GM18508 (cell line): ENCODE data around the gene MNAT1.
A peak's percentile ranks its signal among the peaks of the same experiment; 100 is the strongest.
"Not testable (repeated sequence)": the region's sequence is repeated elsewhere in the genome, so short reads cannot be mapped to it uniquely, and the experiment has no call there.

Source experiments
- ATAC-seq: cut with Tn5 transposase; IDR thresholded peaks from one replicate; pipeline ENCODE4 v1.9.1; 2021; ENCODE audit warnings: moderate number of reproducible peaks; ENCODE audit not compliant: insufficient read depth, unreplicated experiment

MNAT1 gene

DNA sequence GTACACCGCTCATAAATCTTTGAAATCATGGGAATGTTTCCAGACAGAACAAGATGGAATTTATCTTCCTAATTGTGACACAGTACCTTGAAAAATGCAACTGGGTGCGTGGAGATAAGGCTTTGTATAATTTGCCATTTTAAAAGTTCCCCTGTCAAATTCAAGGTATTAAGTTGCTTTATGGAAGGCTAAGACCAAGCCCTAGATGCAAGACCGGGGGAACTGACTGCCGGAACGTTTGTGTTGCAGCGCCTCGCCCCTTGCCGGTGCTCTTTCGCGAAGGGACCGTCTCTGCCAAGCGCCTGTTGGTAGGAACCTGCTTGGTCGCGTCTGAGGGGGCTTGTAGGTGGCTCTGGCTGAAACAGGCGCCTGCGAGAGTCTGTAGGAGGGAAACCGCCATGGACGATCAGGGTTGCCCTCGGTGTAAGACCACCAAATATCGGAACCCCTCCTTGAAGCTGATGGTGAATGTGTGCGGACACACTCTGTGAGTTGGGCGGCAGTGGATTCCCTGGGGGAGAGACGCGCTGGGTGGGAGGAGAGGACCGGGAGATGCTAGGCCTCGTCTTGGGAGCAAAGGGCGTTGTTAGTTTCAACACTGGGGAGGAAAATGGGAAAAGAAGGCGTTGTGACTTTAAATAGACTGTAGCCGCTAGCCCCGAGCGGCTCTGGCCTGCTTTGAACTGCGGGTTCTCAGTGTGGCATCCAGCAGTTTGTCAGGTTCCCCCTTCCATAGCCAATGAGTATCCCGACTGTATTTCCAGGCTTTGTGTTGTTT, at the start of gene MNAT1:
Gene MNAT1, plus strand, starts transcription at position 297 of the 778 bp plus-strand sequence. Its CDS starts 102 bp downstream, at position 399.
- peak; percentile 86 for ATAC-seq

DNA sequence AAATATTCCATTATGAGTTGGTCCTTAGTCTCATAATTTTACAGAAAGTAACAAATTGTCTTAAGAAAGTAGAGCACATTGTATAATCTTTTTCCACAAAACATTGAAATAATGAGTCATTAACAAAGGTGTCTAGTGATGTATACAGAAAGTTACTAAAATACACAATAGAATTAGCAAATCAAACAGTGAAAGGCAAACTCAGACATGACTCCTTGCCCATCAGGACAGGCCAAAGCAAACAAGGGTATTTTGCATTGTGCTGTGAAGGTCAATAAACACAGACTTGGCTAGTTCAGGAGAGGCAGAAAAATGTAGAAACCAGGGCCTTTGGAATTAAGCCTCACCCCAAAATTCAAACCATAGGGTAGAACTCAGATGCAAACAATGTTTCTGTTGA, 47.7 kb upstream of the MNAT1 start:
- no peak for ATAC-seq

DNA sequence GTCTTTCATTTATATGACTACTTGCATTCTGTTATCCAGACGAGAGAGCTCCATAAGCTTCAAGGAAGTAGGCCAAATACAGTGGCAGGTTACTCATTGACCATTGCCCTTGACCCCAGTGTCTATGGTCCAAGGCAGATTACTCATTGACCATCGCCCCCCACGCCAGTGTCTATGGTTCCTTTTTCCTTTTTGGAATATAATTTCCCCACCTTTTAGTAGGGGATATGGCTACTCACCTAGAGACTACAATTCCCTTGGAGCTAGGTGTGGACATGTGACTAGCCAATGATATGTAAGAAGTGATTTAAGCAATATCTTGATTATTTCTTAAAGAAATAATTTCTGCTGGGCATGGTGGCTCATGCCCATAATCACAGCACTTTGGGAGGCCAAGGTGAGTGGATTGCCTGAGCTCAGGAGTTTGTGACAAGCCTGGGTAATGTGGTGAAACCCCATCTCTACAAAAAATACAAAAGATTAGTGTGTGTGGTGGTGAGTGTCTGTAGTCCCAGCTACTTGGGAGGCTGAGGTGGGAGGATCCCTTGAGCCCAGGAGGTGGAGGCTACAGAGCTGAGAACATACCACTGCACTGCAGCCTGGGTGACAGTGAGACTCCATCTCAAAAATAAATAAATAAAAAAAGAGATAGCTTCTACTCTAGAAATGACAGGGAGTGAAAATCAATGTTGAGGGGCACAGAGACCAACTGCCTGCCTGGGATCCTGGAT, 43.0 kb upstream of the MNAT1 start:
- no peak for ATAC-seq

DNA sequence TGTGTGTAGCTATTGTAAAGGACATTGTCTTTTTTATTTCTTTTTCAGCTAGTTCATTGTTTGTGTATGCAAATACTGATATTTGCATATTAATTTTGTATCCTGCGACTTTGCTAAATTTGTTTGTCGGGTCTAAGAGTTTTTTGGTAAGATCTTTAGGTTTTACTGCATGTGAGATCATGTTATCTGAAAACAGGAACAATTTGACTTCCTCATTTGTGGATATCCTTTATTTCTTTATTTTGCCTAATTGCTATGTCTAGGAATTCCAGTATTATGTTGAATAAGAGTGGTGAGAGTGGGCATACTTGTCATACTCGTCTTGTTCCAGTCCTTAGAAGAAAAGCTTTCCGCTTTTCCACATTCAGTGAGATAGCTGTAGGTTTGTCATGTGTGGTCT, 39.2 kb upstream of the MNAT1 start:
- ATAC-seq: no peak

DNA sequence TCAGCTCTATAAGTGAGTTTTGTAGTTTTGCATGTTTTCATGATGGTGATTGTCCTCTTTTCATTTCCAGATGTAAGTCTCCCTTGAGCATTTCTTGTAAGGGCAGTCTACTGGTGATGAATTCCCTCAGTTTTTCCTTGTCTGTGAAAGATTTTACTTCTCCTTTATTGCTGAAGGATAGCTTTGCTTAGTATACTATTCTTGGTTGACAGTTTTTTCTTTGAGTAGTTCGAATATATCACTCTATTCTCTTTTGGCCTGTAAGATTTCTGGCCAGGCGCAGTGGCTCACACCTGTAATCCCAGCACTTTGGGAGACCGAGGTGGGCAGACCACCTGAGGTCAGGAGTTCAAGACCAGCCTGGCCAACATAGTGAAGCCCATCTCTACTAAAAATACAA, 34.0 kb upstream of the MNAT1 start:
- ATAC-seq: no peak

DNA sequence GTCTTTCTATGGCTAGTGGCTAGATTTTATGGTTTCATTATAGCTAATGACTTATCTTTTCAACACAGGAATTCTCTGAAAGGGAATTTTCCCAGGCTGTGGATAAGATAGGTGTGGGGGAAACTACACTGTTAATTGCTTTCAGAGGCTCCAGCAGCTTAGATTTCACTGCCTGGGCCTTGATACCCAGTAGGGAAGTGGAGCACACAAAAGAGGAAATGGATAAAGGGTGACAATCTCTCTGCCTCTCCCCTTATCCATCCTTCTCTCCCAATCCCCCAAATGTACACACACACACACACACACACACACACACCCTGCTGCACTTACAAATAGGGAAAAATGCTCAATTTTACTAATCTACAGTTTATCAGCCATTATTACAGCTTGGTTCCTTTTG, 29.5 kb upstream of the MNAT1 start:
- ATAC-seq: no peak

DNA sequence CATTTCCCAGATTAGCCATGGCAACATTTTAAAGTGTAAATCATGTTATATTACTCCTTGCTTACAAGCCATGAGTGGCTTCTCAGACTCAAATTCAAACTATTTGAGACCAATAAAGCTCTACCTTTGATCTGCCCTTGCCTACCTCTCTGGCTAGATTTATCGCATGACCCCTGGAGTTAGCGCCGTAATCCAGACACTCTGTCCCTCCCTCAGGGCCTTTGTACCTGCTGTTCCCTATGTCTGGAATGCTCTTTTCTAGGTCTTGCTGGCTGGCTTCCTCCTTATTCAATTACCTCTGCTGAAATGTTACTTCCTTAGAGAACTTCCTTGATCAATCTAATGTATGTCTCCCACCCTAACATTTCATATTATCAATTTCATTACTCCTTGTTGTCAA, 26.7 kb upstream of the MNAT1 start:
- ATAC-seq: no peak

DNA sequence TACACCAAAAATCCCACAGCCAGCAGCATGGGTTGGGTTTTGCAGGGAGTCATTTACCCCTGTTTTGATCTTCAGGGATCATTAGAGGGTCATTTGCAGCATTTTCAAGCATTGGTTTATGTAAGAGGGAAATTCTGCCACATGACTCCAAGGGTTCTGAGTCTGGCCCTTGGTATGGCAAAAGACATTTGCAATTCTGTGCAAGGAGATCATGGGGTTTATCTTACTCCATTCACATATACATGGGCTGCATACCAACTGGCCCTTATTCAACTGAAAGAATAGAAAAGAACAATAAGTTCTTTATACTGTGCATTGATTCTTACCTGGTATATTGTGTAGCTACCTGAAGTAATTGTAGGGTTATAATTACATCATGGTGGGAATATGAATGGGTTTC, 24.1 kb upstream of the MNAT1 start:
- ATAC-seq: no peak

DNA sequence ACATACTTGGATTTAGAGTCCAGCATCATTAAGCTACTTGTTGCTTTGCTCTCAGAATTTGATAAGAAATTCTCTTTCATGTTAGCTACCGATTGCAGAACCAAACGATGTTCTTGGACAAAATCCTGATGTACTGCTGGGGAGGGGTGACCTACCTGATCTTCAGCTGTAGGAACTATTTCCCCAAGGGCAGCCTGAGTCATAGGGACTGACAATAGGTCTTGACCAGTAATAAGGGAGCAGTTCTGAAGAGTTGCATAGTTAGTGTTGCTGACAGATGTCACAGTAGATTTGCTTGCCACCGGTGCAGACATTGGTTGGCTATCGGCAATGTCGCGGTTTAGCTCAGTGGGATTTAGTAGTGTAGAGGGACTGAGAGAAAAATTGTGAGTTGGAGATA, 21.0 kb upstream of the MNAT1 start:
- ATAC-seq: no peak

DNA sequence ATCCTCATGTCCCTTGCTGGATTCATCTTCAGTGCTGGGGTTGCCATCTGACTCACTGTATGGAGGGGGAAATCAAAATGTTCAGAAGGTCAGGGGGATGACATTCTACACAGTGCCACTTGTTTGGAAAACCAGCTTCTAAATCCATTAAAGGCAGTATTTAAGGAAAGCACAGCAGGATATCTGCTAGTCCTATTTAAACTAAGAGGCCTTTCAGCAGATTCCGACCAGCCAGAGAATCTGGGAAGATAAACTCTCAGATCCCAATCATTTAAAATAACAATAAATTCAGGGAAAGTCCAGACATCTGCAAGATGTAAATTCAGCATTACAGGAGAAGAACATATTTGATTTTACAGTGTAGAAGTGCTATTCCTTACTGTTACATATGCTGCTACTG, 14.2 kb upstream of the MNAT1 start:
- no peak for ATAC-seq

DNA sequence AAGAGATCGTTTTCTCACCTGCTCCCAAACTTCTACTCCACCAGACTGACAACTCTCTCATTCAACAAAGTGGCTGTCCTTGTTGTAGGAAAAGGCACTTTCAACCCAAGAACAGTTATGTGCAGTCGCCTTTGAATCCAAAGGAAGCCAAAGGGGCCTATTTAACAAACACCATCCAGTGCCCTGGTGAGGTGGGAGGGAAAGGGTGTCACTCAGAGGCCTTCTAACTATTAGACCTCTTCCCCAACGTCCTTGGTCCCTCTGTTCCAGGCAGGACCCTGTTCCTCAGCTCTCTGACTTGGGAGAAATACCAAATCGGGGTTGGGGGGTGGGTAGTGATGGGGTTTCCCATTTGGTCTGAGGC, 13.6 kb upstream of the MNAT1 start:
- ATAC-seq: no peak

DNA sequence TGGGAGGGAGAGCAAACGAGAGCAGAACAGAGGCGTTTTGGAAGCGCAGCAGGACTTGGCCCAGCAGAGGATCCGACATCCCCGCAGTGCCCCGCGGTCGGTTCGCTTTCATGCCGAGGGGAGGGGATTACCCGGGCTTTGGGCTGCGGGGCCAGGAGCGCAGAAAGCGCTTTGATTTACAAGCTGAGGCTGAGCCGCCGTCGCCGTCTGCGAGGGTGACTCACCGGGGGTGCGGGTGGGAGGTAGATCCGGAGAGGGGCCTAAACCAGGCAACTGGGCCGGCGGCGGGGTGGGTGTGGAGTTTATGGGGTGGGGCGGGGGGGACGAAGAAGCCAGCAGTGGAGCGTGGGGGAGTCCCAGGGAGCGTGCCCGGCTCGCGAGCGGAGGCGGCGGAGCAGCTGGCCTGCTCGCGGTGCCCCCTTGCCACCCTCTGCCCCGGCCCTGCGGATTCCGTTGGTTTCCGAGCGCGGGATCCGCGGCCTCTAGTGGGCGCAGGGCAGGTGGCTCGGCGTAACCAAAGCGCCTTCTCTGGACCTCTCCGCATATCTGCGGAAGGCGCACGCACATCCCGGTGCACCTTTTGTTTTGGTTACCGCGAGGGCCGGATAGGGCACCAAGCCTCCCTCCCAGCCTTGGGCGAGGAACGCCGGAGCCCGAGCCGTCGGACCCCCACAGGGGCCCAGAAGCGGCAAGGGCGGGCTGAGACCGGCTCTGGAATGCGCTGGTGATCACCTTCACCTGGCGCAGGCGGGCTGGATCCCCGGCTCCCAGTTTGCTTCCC, 13.0 kb upstream of the MNAT1 start:
- ATAC-seq: no peak

DNA sequence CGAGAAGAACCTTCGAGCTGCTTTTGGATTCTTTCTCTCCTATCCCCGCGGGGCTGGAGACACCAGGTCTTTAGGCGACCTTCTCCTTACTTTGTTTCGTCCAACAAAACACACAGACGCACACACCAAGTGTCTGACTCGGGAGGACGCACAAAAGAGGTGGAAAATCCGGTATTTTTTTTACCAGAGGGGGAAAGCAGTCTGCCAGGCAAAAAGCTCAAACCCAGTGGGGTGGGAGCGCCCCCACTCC, 12.5 kb upstream of the MNAT1 start:
- ATAC-seq: no peak

DNA sequence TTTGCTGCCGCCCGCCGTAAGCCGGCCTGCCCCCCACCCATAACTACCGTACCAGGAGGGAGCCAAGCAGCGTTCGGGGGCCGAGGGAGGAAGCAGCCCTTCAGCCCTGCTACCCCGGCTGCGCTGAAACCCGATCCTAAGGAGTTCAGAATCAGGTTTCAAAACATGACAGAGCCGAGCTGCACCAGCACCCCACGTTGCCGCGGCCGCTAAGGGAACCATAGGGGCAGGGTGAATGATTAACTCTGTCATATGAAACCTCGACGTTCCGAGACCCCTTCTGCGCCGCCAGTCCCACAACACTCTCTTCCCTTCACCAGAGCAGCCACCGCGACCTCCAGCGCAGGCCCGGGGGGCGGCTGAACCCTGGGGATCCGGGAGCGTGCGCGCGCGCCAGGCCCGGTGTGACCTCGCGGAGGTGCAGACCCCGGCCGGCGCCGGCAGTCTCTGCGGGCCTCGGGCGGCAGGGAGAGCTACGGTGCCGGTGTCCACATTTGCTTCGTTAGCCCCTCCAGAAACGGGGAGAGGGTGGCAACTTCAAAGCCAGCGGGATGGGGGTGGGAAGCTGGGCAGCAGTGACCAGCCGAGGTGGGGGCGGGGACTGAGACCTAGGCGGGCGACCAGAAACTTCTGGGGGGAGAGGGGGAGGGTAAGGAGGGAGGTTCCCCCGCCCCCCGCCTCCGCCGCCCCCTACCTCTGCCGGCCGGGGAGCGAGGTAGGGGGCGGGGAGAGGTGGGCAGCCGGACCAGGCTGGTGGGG, 12.0 kb upstream of the MNAT1 start:
- ATAC-seq: no peak

DNA sequence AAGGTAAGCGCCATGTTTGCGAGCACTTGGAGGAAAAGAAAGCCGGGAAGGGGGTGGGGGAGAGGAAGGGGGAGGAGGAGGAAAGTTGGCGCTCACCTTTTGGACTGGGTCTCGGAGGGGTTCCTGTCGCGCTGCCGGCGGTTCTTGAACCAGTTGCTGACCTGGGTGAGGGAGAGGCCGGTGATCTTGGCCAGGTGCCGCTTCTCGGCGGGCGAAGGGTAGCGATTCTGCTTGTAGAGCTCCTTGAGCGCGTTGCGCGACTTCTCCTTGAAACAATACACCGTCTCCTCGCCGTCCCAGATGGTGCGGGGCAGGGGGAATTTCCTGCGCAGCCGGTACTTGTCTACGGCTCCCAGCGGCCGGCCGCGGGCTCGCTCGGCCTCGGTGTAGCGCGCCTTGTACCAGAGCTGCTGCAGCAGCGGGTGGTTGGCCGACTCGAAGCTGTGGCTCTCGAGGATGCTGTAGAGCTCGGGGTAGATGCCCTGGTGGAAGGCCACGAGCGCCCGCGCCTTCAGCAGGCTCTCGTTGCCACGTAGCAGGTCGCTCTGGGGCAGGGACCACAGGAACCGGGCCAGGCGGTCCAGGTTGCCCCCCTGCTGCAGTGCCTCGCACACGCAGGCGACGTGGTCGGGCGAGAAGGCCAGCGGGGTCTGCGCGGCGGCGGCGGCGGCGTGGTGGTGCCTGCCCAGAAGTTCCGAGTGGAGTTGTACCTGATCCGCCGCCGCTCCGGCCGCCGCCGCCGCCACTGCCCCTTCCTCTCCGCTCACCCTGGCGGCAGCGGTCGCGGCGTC, 11.2 kb upstream of the MNAT1 start:
- no peak for ATAC-seq

DNA sequence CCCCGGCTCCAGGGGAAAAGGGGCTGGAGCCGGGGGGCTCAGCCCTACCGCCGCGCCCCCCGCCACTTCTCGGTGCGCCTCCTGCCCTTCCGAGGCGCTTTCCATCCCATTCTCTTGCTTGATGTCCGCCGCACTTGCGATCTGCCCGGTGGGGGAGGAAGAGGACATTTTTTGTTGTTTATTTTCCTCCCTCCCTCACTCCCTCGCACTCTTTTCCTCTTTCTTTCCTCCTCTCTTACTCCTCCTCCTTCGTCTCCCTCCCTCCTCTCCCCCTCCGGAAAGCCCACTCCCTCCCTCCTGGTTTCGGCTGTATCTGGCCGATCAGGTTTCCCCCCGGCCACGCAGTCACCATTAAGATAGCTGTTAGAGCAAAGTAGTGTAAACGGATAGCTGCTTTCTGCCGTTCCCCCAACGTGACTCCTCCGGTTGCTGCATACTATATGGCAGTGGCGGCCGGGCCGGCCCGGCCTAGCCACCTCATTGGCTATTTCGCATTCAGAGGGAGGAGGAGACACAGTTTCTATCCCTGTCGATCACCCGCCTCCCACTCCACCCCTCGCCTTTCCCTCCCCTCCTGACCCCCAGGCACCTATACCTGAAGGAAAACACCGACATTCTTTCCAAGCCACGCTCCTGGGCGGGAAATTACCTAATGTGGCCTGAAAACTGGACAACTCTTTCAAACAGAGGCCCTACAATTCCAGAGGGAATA, 10.5 kb upstream of the MNAT1 start, which contains the start of gene SIX4:
Gene SIX4, minus strand, starts transcription at position 445 of the 712 bp plus-strand sequence. Its CDS starts 277 bp downstream, at position 168.
- ATAC-seq: no peak

DNA sequence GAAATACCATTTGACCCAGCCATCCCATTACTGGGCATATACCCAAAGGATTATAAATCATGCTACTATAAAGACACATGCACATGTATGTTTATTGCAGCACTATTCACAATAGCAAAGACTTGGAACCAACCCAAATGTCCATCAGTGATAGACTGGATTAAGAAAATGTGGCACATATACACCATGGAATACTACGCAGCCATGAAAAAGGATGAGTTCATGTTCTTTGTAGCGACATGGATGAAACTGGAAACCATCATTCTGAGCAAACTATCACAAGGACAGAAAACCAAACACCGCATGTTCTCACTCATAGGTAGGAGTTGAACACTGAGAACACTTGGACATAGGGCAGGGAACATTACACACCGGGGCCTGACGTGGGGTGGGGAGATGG, 3.3 kb upstream of the MNAT1 start:
- ATAC-seq: not testable (repeated sequence)

DNA sequence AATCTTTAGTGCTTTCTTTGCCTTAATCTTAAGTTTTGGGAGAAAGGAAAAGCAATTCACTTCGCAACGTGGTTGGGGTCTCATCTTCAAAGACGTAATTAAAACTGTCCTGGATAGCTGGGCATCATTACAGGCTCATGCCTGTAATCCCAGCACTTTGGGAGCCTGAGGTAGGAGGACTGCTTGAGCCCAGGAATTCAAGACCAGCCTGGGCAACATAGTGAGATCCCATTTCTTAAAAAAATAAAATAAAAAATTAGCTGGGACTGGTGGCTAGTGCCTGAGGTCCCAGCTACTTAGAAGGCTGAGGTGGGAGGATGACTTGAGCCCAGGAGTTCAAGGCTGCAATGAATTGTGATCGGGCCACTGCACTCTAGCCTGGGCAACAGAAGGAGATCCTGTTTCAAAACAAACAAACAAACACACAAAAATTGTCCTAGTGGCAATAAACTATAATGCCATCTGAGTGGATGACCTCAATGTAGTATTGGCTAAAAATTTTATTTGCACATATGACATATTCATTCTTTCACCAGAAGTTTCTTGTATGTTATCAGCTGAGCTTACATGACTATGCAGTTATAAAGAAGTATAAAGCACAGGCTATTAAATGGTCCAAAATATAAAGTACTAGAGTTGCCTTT, 1.6 kb upstream of the MNAT1 start:
- no peak for ATAC-seq

DNA sequence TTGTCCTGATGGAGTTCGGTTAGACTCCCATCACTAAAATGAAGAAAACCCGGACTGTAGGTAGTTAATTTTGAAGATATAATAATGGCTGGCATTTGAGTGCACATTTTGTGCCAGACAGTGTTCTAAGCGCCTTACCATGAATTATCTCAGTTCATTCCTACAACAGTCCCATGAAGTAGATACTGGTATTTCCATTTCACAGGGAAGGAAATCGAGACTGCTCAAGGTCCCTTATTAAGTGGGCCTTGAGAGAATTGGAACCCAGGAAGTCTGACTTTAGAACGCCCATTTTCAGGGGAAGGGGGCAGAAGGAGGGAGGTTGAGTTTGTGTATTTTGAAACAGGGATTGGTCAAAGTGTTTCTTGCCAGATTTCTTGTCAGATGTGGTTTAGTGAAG, 855 bp downstream of the MNAT1 start:
- ATAC-seq: no peak
